Right lobe of liver (tissue), 6 donors: ENCODE data around the gene TRABD2B. TPM values are rescaled to one million over a fixed set of nuclear protein-coding genes. Genes with fewer than 3 reads are reported as not detected.

ENCODE experiments used
- ATAC-seq, 4 donors: fragments of 200-7000 bp; cut with Tn5 transposase; one replicate each; pipeline ENCODE4 v1.9.1; 2020; ENCODE audit warnings: mild to moderate bottlenecking in 4 of 4, moderate library complexity in 4 of 4
- DNase-seq, 3 donors: peaks; one replicate each; pipeline ENCODE4 v3.0.0-alpha.2; 2020
- H3K27ac ChIP-seq, 3 donors: fragments of 200-600 bp; one replicate each; pipeline ENCODE4 v1.8.0; 2022
- H3K27me3 ChIP-seq, 2 donors: fragments of 200-600 bp; one replicate each; pipeline ENCODE4 v1.8.0; 2022
- H3K36me3 ChIP-seq, 4 donors: fragments of 200-600 bp; sonication (generic) in 1 of 4; one replicate each; pipeline versions ENCODE4 v1.5.1 to v1.8.0; 2017 to 2022; ENCODE audit warnings: control low read depth in 1 of 4
- H3K4me1 ChIP-seq, 4 donors: fragments of 200-600 bp; sonication (generic) in 1 of 4; one replicate each; pipeline versions ENCODE4 v1.5.1 to v1.8.0; 2017 to 2022; ENCODE audit warnings: control low read depth in 1 of 4
- H3K4me3 ChIP-seq, 3 donors: fragments of 200-600 bp; one replicate each; pipeline ENCODE4 v1.8.0; 2022
- H3K9me3 ChIP-seq, 4 donors: fragments of 200-600 bp; sonication (generic) in 1 of 4; one replicate each; pipeline versions ENCODE4 v1.5.1 to v1.8.0; 2017 to 2022; ENCODE audit warnings: control low read depth in 1 of 4
- CTCF ChIP-seq, 4 donors: fragments of 200-600 bp in 3 of 4; fragments of 450-650 bp in 1 of 4; IDR thresholded peaks; one replicate each; pipeline versions ENCODE4 v1.5.1 to v1.8.0; 2016 to 2022; ENCODE audit warnings: antibody characterized with exemption in 4 of 4, mild to moderate bottlenecking in 2 of 4
- POLR2A ChIP-seq: fragments of 450-650 bp; IDR thresholded peaks from one replicate; pipeline ENCODE4 v1.6.1; 2017; ENCODE audit warnings: antibody characterized with exemption, mild to moderate bottlenecking
- WGBS: methylation state at CpG from one replicate; pipeline ENCODE4 v1.1.6; 2018; ENCODE audit warnings: low coverage, low lambda C conversion rate; ENCODE audit not compliant: insufficient coverage; ENCODE audit errors: missing lambda C conversion rate; 5-methylcytosine and 5-hydroxymethylcytosine counted together
- intact Hi-C, 2 donors: fragments of 100-400 bp; cut with DNase I; formaldehyde crosslinking; loops; one replicate each; pipeline versions ENCODE4 v1.11.2 to v1.14.1; 2022
- total RNA-seq, 6 experiments: library from RNA; depleted of rRNA in 2 of 6; stranded (reverse); fragments of >200 nt in 2 of 6; fragmentation: NEBNext Ultra II Directional in 3 of 6; extraction: Animal tissue kit (Norgen Biotek cat#: 25700) in 3 of 6; gene quantifications; one replicate each; pipeline versions ENCODE4 v1.1.0 to v1.2.4, GENCODE V29; 2016 to 2023
- donor health status: DM: no; HTN: yes; CAD: no.
- donor health status: DM: no; HTN: no; CAD: no.
- donor health status: DM: no; HTN: no; CAD: no.
- donor health status: DM: no; HTN: yes; CAD: no.
- donor health status: DM: no; HTN: yes; CAD: no.

The TRABD2B gene
- total RNA-seq, 6 experiments from 2014 or later = 0.55 to 9.5 (median 1.8) TPM

DNA sequence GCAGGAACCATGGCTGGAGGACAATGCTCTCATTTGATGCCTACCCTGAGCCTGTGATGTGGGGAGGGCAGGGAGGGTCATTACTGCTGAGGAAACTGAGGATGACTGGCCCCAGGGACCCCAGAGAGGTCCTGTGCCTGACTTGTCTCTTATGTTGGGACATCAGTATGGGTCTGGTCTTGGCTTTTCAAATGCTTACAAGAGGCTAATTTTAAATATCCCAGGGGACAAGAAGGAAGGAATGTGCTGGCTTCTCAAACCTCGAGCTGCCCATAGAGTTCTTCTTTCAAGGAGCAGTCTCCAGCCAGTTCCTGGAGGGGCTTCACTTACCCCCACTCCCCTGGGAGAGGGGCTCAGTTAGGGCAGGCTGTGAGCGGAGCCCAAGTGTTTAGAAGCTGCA, 168.2 kb downstream of the TRABD2B start:
- Histone ChIP-seq H3K36me3 (no peaks in the 10 kb centered on the region), H3K27me3 (no peaks in the 10 kb centered on the region), H3K9me3 (no peaks in the 10 kb centered on the region), H3K4me3 (no peak overlapping the region), H3K4me1 (no peaks in the 10 kb centered on the region), H3K27ac (no peak overlapping the region)
- TF ChIP-seq POLR2A = no peak
- TF ChIP-seq CTCF (IDR thresholded peaks at IDR 0.05) = no peak
- intact Hi-C loops = no loop called here
- WGBS = 100% methylated on average over 1 of the region's 2 CpGs
- ATAC-seq (no peak), DNase-seq (no peak)

GRCh38 chr1:47827109-47827508, 170.1 kb downstream of the TRABD2B start:
- H3K36me3 ChIP-seq = no peaks in the 10 kb centered on the region
- WGBS = no CpG with 5 or more reads among the region's 6 CpGs
- DNase-seq = no peak
- no peak for ATAC-seq
- no peak overlapping the region for H3K27ac ChIP-seq
- no peak overlapping the region for H3K4me3 ChIP-seq
- intact Hi-C loops = no loop called here
- no peaks in the 10 kb centered on the region for H3K9me3 ChIP-seq
- H3K27me3 ChIP-seq = no peaks in the 10 kb centered on the region
- no peak for TF ChIP-seq POLR2A
- TF ChIP-seq CTCF (IDR thresholded peaks at IDR 0.05) = no peak
- H3K4me1 ChIP-seq = no peaks in the 10 kb centered on the region

- Histone ChIP-seq H3K36me3 (no peaks in the 10 kb centered on the region), H3K27me3 (no peaks in the 10 kb centered on the region), H3K27ac (no peak overlapping the region), H3K9me3 (no peaks in the 10 kb centered on the region), H3K4me1 (no peaks in the 10 kb centered on the region), H3K4me3 (no peak overlapping the region)
- TF ChIP-seq POLR2A = no peak
- TF ChIP-seq CTCF (IDR thresholded peaks at IDR 0.05) = no peak
- DNase-seq (no peak), ATAC-seq (no peak)
- WGBS = 20% methylated on average over 2 of the region's 8 CpGs
- intact Hi-C loops = no loop called here
Measured at GRCh38 chr1:47824716-47825115, 172.5 kb downstream of the TRABD2B start.

DNA sequence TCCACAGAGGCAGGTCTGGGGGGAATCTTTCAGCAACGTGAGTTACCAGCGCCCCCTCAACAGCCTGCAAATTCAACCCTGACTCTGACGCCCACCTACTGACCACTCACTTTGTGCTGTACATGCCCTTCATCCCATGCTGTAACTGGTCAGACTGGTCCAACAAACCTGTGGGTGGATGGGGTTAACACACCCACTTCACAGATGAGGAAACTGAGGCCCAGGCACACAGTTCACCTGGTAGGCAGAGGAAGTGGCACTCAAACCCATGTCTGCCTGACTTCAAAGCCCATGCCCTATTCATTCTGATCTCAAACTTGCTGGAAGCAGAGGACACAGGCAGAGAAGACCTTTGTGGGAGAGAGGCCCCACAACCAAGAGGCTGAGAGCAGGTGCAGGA, 172.9 kb downstream of the TRABD2B start:
- no peak overlapping the region for H3K4me3 ChIP-seq
- no peaks in the 10 kb centered on the region for H3K9me3 ChIP-seq
- WGBS = 72% methylated on average over 2 of the region's 3 CpGs
- no peaks in the 10 kb centered on the region for H3K27me3 ChIP-seq
- no peak for DNase-seq
- no peaks in the 10 kb centered on the region for H3K4me1 ChIP-seq
- intact Hi-C loops = no loop called here
- no peaks in the 10 kb centered on the region for H3K36me3 ChIP-seq
- no peak overlapping the region for H3K27ac ChIP-seq
- no peak for ATAC-seq
- no peak for TF ChIP-seq CTCF (IDR thresholded peaks at IDR 0.05)
- no peak for TF ChIP-seq POLR2A
